Erythroblast (primary cell): Measurements from ENCODE around the gene PRXL2C.
"Not testable (repeated sequence)": the region's sequence is repeated elsewhere in the genome, so short reads cannot be mapped to it uniquely, and the experiment has no call there.

ENCODE experiments used
- DNase-seq, 2 experiments: peaks; one replicate each; lab custom pipeline; 2025; lab: John Stamatoyannopoulos, UW
- GATA1 ChIP-seq: IDR thresholded peaks from 2 replicates; pipeline ENCODE4 v1.6.1; 2011; ENCODE audit warnings: low read depth, mild to moderate bottlenecking, control low read depth, low read length, moderate library complexity
- POLR2A ChIP-seq: IDR thresholded peaks from 2 replicates; pipeline ENCODE4 v1.6.1; 2011; ENCODE audit warnings: mild to moderate bottlenecking, low read length

PRXL2C gene

GRCh38 chr9:96626912-96627311, 28.2 kb downstream of the PRXL2C start:
- DNase-seq, result no peak
- TF ChIP-seq POLR2A (no peak), GATA1 (no peak)

- DNase-seq, result peak; percentile 6 to 25
- TF ChIP-seq GATA1, result no peak
- TF ChIP-seq POLR2A, result no peak
Observed at GRCh38 chr9:96621618-96622017, 33.5 kb downstream of the PRXL2C start.

GRCh38 chr9:96620832-96621269, 34.3 kb downstream of the PRXL2C start:
- TF ChIP-seq GATA1 (no peak), POLR2A (no peak)
- peak; percentile 8 to 39 for DNase-seq

DNA sequence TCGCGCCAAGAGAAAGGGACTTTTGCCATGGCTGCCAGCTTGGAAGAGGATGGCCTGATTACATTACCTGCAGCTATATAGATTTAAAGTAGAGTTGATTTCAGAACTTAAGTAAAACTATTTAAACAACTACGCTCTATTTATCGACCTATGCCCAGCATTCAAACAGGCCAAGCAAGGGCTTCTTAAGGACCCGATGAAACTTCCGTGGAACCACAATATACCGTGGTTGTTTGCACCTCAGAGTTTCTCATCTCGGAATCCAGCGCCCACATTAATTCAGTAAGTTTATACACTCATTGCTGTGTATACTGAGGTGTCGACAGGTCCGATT, 35.0 kb downstream of the PRXL2C start:
- no peak for DNase-seq
- no peak for TF ChIP-seq POLR2A
- no peak for TF ChIP-seq GATA1

DNA sequence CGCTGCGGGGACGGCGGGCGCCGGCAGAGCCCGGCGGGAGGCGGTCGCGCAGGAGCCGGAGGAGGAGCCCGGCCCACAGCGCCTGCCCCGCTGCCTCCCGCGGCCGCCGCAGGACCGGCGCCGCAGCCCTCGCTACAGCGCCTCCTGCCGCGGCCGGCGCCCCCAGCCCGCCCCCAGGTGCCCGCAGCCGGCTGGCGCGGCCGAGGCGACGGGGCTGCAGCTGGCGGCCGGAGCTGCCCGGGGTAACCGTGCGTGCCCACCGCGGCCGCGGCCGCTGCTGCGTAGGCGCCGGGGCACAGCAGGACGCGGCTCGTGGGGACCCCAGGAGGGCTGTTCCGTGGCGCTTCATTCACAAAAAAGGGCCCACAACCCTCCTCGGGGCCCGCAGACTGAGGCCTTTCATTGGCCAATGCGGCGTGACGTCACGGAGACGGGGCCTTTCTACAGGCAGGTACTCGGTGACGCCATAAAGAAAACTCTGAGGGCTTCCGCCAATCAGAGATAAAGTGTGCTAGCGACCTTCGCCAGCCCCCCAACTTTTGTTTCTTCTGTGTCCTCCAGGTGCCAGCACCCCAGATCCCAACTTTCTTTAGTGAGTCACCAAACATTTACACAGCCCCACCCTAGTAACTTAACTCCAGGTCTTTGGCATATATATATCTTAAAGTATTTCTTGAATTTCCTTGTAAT, 35.5 kb downstream of the PRXL2C start, which contains the start of gene CDC14B:
CDC14B (minus strand) TSS at position 353 of the 690 bp plus-strand sequence. CDS start 465 bp downstream, outside the sequence.
- DNase-seq, result peak; percentile 88 to 90
- no peak for TF ChIP-seq GATA1
- no peak for TF ChIP-seq POLR2A

DNA sequence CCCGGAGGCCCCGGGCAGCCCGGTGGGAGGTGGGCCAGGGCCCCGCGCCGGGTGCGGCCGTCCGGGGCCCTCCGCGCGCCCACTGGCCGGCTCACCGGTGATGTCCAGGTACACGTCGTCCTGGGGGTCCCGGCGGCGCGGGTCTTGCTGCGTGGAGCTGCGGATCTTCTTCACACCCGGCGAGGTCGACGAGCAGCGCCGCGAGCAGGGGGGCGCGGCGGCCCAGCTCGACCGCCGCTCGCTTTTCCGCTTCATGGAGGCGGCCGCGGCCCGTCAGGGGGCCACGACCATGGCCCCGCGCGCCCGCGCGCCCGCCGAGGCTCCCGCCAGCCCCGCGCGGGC, 36.0 kb downstream of the PRXL2C start:
- DNase-seq, result no peak
- no peak for TF ChIP-seq GATA1

DNA sequence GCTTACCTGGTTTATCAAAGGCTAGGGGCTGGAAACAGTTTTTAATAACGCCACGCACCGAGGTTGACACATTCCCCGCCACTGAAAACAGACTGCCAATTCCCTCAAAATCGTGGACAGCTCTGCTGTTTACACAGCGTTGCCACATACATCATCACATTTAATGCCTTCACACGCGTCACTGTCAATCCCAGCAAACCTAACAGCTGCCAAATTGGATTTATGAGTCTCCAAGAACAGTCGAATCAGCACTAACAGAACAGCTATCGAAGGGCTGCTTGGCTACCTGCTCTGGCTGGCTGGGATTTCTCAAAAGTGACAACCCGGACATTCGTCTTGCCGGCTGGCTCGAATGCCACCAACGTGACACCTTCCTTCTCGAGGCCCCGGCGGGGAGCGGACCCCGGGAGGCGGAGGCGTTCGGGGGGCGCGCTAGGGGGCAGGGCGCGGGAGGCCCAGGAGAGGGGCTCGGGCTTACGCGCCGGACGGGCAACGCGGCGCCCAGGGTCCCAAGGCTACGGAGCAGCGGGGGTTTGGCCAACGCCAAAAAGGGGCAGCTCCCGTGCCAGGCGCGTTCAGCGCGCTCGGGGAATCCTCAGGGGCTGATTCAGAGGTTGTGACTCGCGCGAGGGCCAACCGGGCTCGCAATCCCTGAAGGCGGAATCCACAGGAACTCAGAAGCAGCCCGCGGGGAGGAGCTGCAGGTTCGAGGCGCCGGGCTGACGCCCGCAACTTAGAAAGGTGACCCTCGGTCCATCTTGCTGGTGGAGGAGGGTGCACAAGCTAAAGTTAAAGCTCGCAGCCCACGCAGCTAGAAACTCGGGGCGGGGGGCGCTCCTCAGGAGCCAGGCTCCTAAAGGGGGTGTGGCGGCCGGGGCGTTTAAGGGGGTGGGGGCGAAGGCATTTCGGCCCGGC, 36.7 kb downstream of the PRXL2C start:
- DNase-seq, result peak; percentile 15 to 25
- TF ChIP-seq POLR2A (no peak), GATA1 (no peak)

GRCh38 chr9:96617439-96618185, 37.5 kb downstream of the PRXL2C start:
- TF ChIP-seq POLR2A (no peak), GATA1 (no peak)
- DNase-seq, result no peak

DNA sequence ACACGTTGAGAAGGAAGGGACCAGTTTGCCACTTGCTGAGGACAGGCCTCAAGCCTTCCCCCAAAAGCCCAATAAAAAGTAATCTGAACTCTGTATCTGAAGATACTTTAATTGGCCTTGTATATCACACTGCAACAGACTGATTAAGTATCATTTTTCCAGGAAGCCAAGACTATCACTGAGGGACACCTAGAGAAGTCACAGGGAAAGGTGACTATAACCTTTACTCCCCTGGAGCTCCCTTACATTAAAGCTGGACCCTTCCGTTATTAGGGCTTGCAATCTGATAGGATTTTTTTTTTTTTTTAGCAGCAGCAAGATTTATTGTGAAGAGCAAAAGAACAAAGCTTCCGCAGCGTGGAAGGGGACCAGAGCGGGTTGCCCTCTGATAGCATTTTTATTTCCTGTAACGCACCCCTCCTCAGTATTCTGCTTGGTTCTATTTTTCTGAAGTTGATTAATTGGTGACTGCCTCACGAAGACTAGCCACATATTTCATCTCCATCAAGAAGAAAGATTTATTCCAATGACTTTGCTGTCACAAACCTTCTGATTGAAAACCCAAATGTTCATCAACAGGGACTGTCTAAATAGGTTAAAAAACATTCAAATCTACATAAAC, 38.2 kb downstream of the PRXL2C start:
- TF ChIP-seq GATA1 (no peak), POLR2A (no peak)
- DNase-seq, result peak in 1 of 2 experiments; percentile 19

DNA sequence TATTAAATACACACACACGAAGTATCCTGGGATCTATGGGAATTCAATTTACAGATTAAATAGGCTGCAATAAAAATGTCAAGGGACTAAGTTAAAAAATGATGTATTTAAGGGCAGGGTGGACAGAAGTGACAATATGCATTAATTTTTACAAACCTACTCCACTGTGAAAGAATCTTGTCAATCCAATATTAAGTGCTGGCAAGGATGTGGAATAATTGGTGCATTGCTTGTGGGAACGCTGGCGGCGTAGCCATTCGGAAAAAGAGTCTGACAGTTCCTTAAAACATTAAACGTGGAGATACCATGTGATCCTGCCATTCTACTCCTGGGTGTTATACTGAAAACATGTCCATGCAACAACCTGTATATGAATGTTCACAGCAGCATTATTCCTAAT, 39.7 kb downstream of the PRXL2C start:
- TF ChIP-seq POLR2A (no peak), GATA1 (no peak)

GRCh38 chr9:96614664-96615063, 40.5 kb downstream of the PRXL2C start:
- not testable (repeated sequence) for DNase-seq

More for the DNA sequence above, 39.7 kb downstream of the PRXL2C start:
- DNase-seq, result no peak

- TF ChIP-seq GATA1, result no peak
- no peak for DNase-seq
Observed at GRCh38 chr9:96612966-96613589, 42.0 kb downstream of the PRXL2C start.
